CD4-positive, alpha-beta T cell treated with Interleukin-15 for 4 hours (primary cell): ENCODE measurements around the gene CLSTN2.

Experiments
- DNase-seq: peaks from one replicate; pipeline ENCODE4 v3.0.0-alpha.2; 2020; ENCODE audit warnings: low spot score

The CLSTN2 gene

GRCh38 chr3:140007911-140008869, 73.2 kb downstream of the CLSTN2 start:
- no peak for DNase-seq

- DNase-seq = no peak
These were observed 75.4 kb downstream of the CLSTN2 start for GRCh38 chr3:140010391-140010790.

GRCh38 chr3:140011086-140011485, 76.1 kb downstream of the CLSTN2 start:
- no peak for DNase-seq

GRCh38 chr3:140011611-140012277, 76.8 kb downstream of the CLSTN2 start:
- DNase-seq = no peak

DNA sequence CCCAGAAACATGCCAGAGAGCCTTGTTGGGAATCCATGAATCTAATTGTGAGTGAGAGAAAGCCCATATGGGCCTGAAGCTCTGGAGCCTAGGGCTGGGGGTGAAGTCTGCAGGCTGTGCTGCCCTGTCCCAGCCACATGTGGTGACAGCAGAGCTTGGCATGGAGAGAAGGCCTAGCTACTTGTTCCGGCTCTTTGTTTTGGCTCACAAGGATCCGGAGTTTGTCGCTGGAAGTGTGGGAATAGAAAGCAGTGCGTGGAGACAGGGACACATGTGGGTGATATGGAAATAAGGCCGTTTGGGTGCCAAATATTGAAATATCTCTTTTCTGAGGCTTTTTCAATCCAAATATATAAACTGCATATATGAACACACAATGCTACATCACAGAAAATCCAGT, 78.2 kb downstream of the CLSTN2 start:
- no peak for DNase-seq

GRCh38 chr3:140014831-140015495, 80.0 kb downstream of the CLSTN2 start:
- DNase-seq = no peak

DNA sequence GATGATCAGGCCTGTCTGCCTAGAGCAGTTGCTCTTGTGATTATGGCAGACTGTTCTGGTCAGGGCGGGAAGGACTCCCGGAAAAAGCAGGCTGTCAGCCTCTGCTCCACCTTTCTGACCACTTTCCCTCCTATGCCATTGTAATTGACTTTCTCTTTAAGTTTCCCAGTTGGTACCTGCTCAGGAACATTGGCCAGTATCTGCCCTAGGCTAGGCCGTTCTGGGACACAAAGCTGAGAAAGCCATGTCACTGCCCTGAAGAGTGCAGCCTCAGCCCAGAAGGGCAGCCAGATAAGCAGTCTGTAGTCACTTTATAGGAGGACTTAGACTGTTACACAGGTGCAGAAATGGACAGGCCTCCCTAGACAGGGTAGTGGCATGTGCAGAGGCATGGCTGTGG, 80.8 kb downstream of the CLSTN2 start:
- DNase-seq = no peak

DNA sequence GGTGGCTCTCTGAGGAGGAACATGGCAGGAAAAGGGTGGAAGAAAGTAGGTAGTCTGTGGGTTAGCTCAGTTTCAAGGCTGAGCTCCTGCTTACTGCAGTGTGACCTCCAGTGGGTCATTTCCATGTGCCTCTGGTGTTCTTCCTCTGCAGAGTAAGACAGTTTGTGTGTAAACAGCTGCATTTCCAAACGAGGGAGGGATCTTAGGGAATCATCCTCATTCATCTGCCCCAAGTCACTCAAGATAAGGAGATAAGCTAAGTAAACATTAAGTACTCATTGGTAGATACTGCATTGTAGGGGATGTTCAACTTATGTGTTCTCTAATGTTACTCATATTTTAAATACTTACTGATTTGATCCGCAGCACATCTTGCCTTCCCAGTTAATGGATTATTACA, 83.6 kb downstream of the CLSTN2 start:
- DNase-seq = no peak

- DNase-seq = no peak
These were observed 85.0 kb downstream of the CLSTN2 start for GRCh38 chr3:140019946-140020345.

DNA sequence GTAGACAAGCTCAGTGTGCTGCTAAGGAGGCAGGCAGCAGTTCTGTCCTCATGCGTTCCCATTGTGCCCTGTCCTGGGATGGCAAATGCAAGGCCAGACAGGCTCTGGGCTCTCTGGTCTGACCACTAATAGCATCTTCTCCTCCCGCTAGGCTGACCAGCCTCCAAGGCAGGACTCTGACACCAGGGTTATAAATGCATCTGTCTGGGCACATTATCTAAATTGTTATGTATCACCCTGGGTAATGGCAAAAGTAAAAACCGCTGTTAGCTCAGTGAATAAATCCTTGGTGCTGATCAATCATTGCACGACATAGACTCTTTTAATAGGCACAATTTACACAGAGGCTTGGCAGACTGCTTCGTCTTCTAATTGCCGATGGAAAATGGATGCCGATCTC, 85.6 kb downstream of the CLSTN2 start:
- DNase-seq = no peak

DNA sequence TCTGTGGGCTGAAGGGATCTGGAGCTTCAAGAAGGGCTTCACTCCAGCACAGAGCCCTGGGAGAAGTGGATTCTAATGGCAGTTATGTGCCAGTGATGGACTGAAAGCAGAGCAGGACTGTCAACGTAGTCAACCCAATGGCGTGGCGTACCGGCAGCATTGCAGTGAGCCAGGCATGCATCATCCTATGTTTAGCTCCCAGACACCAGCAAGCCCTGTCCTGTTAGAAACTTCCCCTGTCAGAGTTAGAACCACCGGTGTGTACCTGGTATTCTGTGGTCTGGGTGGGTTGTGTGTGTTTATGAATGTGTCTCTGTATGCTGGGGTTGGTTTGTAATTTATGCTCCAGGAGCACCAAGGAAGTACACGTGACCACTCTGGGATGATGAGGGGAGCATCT, 86.3 kb downstream of the CLSTN2 start:
- DNase-seq = no peak

DNA sequence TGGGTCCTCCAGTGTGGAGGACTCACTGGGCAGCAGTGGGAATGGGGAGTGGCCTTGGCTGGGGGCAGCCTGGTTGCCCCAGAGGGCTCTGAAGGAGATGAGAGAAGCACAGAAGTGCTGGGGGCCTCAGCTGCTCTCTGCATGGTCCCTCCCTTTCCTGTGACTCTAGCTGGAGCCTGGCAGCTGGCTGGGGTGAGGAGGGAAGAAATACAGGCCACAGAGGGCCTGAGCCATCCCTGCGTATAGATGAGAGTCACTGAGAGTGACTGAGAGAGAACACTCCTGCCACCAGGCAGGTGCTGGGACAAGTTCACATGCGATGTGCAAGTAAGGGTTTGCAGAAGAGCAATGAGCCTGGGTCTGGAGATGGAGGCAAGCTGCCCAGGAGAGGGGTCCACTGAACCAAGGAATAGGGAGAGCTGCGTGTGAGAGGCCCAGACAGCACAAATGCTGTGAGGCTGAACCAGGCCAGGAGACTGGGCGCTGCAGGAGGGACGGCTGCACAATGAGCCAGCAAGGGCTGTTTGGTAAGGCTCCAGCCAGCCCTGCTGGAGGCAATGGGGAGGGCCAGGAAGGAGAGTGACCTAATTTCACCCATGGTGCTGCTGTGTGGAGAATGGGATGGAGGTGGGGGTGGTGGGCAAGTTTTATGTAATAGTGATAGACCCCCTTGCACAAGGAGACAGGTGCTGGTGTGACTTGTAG, 87.2 kb downstream of the CLSTN2 start:
- no peak for DNase-seq

- DNase-seq = no peak
These were observed 88.9 kb downstream of the CLSTN2 start for GRCh38 chr3:140023616-140024530.

- DNase-seq = no peak
These were observed 96.2 kb downstream of the CLSTN2 start for GRCh38 chr3:140031170-140031569.

GRCh38 chr3:140034058-140034457, 99.1 kb downstream of the CLSTN2 start:
- no peak for DNase-seq

- DNase-seq = no peak
These were observed 100.9 kb downstream of the CLSTN2 start for GRCh38 chr3:140035871-140036270.

DNA sequence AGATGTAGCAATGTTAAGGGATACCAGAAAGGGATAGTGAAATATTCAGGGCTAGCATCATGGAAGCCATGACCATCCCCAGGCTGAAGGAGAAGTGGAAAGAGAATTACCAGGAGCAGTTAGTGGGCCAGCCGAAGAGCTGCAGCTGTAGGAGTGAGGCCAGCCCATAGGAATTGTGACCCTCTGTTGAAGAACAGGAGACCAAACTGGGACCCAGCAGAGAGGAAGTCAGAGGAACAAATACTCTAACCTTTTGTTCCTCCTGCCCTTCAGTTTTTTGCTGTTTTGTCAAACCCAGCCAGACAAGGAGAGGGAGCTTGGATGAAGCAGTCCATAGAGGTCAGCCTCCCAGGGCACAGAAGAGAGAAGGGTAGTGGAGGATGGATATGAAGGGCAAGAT, 115.4 kb downstream of the CLSTN2 start:
- DNase-seq = no peak

GRCh38 chr3:140051019-140051957, 116.3 kb downstream of the CLSTN2 start:
- no peak for DNase-seq

GRCh38 chr3:140052771-140053702, 118.1 kb downstream of the CLSTN2 start:
- no peak for DNase-seq
